ENCODE data around the gene RAB4A. TPM values are rescaled to one million over a fixed set of nuclear protein-coding genes. Genes with fewer than 3 reads are reported as not detected.

The RAB4A gene
- total and polyA plus RNA-seq, 9 of the 15 experiments (the other 6 are each of a cell fraction or from before 2014, with no cell fraction given): 8.3 to 61.0 (median 26.7) TPM

DNA sequence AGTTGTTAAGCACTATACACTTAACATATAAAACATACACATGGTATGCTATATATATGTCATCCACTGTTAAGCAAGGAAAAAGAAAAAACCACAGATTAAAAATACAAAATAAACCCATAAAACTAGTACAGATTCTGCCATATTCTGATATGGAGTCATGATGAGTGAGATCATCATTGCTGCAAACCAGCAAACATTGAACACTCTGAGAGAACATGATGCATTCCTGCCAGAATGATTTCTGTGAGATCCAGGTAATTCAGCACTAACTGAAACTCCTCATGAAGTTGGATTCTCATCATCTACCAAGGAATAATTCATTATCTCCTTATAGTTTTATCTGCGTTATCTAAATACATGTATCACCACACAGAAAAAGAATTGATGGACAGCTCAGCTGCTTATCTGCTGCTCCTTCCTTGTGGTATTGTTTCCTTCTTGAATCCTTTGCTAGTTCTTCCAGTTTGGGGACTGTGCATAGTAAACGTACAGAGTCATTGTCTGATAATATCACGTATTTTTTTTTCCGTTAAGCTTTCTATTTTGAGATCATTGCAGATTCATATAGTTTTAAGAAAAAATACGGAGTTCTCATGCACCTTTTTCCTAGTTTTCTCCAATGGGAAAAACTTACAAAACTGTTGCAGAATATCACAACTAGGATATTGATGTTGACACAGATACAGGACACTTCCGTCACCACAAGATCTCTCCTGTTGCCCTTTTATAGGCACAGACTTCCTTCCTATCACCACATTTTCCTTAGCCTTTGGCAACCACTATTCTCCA lies 9.3 kb downstream of the RAB4A start (continued):
- TF ChIP-seq, protein P1, sequence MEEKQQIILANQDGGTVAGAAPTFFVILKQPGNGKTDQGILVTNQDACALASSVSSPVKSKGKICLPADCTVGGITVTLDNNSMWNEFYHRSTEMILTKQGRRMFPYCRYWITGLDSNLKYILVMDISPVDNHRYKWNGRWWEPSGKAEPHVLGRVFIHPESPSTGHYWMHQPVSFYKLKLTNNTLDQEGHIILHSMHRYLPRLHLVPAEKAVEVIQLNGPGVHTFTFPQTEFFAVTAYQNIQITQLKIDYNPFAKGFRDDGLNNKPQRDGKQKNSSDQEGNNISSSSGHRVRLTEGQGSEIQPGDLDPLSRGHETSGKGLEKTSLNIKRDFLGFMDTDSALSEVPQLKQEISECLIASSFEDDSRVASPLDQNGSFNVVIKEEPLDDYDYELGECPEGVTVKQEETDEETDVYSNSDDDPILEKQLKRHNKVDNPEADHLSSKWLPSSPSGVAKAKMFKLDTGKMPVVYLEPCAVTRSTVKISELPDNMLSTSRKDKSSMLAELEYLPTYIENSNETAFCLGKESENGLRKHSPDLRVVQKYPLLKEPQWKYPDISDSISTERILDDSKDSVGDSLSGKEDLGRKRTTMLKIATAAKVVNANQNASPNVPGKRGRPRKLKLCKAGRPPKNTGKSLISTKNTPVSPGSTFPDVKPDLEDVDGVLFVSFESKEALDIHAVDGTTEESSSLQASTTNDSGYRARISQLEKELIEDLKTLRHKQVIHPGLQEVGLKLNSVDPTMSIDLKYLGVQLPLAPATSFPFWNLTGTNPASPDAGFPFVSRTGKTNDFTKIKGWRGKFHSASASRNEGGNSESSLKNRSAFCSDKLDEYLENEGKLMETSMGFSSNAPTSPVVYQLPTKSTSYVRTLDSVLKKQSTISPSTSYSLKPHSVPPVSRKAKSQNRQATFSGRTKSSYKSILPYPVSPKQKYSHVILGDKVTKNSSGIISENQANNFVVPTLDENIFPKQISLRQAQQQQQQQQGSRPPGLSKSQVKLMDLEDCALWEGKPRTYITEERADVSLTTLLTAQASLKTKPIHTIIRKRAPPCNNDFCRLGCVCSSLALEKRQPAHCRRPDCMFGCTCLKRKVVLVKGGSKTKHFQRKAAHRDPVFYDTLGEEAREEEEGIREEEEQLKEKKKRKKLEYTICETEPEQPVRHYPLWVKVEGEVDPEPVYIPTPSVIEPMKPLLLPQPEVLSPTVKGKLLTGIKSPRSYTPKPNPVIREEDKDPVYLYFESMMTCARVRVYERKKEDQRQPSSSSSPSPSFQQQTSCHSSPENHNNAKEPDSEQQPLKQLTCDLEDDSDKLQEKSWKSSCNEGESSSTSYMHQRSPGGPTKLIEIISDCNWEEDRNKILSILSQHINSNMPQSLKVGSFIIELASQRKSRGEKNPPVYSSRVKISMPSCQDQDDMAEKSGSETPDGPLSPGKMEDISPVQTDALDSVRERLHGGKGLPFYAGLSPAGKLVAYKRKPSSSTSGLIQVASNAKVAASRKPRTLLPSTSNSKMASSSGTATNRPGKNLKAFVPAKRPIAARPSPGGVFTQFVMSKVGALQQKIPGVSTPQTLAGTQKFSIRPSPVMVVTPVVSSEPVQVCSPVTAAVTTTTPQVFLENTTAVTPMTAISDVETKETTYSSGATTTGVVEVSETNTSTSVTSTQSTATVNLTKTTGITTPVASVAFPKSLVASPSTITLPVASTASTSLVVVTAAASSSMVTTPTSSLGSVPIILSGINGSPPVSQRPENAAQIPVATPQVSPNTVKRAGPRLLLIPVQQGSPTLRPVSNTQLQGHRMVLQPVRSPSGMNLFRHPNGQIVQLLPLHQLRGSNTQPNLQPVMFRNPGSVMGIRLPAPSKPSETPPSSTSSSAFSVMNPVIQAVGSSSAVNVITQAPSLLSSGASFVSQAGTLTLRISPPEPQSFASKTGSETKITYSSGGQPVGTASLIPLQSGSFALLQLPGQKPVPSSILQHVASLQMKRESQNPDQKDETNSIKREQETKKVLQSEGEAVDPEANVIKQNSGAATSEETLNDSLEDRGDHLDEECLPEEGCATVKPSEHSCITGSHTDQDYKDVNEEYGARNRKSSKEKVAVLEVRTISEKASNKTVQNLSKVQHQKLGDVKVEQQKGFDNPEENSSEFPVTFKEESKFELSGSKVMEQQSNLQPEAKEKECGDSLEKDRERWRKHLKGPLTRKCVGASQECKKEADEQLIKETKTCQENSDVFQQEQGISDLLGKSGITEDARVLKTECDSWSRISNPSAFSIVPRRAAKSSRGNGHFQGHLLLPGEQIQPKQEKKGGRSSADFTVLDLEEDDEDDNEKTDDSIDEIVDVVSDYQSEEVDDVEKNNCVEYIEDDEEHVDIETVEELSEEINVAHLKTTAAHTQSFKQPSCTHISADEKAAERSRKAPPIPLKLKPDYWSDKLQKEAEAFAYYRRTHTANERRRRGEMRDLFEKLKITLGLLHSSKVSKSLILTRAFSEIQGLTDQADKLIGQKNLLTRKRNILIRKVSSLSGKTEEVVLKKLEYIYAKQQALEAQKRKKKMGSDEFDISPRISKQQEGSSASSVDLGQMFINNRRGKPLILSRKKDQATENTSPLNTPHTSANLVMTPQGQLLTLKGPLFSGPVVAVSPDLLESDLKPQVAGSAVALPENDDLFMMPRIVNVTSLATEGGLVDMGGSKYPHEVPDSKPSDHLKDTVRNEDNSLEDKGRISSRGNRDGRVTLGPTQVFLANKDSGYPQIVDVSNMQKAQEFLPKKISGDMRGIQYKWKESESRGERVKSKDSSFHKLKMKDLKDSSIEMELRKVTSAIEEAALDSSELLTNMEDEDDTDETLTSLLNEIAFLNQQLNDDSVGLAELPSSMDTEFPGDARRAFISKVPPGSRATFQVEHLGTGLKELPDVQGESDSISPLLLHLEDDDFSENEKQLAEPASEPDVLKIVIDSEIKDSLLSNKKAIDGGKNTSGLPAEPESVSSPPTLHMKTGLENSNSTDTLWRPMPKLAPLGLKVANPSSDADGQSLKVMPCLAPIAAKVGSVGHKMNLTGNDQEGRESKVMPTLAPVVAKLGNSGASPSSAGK (IDR thresholded peaks at IDR 0.05): no peak
- TF ChIP-seq, protein P2, sequence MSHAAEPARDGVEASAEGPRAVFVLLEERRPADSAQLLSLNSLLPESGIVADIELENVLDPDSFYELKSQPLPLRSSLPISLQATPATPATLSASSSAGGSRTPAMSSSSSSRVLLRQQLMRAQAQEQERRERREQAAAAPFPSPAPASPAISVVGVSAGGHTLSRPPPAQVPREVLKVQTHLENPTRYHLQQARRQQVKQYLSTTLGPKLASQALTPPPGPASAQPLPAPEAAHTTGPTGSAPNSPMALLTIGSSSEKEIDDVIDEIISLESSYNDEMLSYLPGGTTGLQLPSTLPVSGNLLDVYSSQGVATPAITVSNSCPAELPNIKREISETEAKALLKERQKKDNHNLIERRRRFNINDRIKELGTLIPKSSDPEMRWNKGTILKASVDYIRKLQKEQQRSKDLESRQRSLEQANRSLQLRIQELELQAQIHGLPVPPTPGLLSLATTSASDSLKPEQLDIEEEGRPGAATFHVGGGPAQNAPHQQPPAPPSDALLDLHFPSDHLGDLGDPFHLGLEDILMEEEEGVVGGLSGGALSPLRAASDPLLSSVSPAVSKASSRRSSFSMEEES (CRISPR knock-in tag; IDR thresholded peaks at IDR 0.05): no peak
- TF ChIP-seq RBM17 (IDR thresholded peaks at IDR 0.05; ENCODE audit: borderline replicate concordance, low read depth, low read length) (no peak), ZBTB1 (CRISPR knock-in tag; IDR thresholded peaks at IDR 0.05; ENCODE audit: borderline replicate concordance, low read depth) (no peak), ETS2 (tag; IDR thresholded peaks at IDR 0.05; ENCODE audit: borderline replicate concordance, poor library complexity, severe bottlenecking) (no peak), MIER1 (IDR thresholded peaks at IDR 0.05; ENCODE audit: low read depth) (no peak), NELFE (IDR thresholded peaks at IDR 0.05; ENCODE audit: insufficient read depth, insufficient read length) (no peak), RCOR1 (IDR thresholded peaks at IDR 0.05; ENCODE audit: borderline replicate concordance in 1 of 2, low read depth in 2 of 2, low read length in 2 of 2) (no peak)
- TF ChIP-seq, protein P3, sequence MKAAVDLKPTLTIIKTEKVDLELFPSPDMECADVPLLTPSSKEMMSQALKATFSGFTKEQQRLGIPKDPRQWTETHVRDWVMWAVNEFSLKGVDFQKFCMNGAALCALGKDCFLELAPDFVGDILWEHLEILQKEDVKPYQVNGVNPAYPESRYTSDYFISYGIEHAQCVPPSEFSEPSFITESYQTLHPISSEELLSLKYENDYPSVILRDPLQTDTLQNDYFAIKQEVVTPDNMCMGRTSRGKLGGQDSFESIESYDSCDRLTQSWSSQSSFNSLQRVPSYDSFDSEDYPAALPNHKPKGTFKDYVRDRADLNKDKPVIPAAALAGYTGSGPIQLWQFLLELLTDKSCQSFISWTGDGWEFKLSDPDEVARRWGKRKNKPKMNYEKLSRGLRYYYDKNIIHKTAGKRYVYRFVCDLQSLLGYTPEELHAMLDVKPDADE (conservative IDR thresholded peaks at IDR 0.05; ENCODE audit: control insufficient read depth, low read depth, low read length): no peak
- TF ChIP-seq, protein P4, sequence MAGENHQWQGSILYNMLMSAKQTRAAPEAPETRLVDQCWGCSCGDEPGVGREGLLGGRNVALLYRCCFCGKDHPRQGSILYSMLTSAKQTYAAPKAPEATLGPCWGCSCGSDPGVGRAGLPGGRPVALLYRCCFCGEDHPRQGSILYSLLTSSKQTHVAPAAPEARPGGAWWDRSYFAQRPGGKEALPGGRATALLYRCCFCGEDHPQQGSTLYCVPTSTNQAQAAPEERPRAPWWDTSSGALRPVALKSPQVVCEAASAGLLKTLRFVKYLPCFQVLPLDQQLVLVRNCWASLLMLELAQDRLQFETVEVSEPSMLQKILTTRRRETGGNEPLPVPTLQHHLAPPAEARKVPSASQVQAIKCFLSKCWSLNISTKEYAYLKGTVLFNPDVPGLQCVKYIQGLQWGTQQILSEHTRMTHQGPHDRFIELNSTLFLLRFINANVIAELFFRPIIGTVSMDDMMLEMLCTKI (IDR thresholded peaks at IDR 0.05; ENCODE audit: partially characterized antibody): no peak
